ENCODE data around the gene SAP25. TPM values are rescaled to one million over a fixed set of nuclear protein-coding genes. Genes with fewer than 3 reads are reported as not detected.

The SAP25 gene
- total RNA-seq, 2 donors from 2014 or later: 5.8 to 6.3 TPM

DNA sequence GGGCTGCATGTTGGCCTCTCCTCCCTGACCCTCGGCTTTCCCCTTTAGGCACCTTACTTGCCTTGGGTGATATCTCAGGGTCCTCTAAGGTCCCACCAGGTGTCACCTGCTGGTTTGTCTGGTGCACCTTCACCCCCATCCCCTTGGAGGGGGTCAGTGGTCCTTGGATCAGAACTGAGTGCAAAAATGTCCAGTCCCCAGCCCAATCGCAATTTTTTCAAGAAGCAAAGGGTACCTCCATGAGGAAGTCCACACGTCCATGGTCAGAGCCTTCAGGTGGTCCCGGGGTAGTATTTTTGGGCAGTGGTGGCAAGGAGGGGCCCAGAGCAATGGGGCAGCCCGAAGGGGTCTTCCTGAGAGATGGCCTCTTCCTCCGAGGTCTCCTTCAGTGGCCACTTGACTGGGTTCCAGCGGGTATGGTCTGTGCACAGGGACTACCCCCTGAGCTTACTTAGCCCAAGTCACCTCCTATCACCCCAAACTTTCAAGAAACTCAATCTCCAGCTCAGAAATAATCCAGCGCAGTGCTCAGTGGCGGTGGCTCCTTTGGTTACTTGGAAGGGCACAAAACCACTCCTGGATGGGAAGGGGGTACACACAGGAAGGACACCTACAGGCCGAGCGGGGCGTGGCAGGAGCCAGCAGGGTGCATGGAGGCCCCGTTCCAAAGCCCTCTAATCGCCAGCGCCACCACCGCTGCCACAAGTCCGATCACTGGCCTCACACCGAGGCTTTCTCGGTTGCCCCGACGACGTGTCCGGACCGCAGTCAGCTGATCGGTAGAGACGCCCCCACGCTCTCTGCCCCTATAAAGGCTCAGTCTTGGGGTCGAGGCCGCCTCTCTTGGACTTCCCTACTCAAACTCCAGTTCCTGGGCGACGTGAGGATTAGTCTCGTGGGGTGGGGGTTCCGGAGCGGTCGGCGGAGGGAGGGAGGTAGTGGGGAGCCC is 4.5 kb downstream of the SAP25 start:
- H3K27ac Mint-ChIP-seq: peak overlapping the region; percentile 54
- peaks cover 6% of the 10 kb centered on the region for H3K36me3 Mint-ChIP-seq (ENCODE audit: low read depth)
- Histone ChIP-seq H3K9ac (ENCODE audit: extremely low read depth, low read length, poor library complexity, severe bottlenecking) (peak overlapping the region; percentile 59), H3K9me3 (ENCODE audit: control insufficient read depth, low read length) (no peaks in the 10 kb centered on the region), H3K36me3 (ENCODE audit: control insufficient read depth, insufficient read depth, low read length) (peaks cover 18% of the 10 kb centered on the region), H3K27me3 (ENCODE audit: control insufficient read depth, insufficient read depth, low read length, poor library complexity, severe bottlenecking) (no peaks in the 10 kb centered on the region), H3K27ac (ENCODE audit: low read depth, low read length) (no peak overlapping the region), H3K4me1 (ENCODE audit: control insufficient read depth, insufficient read depth, low read length) (peaks cover 4% of the 10 kb centered on the region), H3K4me3 (ENCODE audit: low read length) (peak overlapping the region; percentile 74)
- 28 to 37% methylated on average over 17 to 36 of the region's 36 CpGs for WGBS, 2 experiments (ENCODE audit: insufficient coverage in 1 of 2, insufficient read length in 1 of 2)
- peak; percentile 95 for DNase-seq
- H3K9me3 Mint-ChIP-seq: no peaks in the 10 kb centered on the region
- TF ChIP-seq, protein P1, sequence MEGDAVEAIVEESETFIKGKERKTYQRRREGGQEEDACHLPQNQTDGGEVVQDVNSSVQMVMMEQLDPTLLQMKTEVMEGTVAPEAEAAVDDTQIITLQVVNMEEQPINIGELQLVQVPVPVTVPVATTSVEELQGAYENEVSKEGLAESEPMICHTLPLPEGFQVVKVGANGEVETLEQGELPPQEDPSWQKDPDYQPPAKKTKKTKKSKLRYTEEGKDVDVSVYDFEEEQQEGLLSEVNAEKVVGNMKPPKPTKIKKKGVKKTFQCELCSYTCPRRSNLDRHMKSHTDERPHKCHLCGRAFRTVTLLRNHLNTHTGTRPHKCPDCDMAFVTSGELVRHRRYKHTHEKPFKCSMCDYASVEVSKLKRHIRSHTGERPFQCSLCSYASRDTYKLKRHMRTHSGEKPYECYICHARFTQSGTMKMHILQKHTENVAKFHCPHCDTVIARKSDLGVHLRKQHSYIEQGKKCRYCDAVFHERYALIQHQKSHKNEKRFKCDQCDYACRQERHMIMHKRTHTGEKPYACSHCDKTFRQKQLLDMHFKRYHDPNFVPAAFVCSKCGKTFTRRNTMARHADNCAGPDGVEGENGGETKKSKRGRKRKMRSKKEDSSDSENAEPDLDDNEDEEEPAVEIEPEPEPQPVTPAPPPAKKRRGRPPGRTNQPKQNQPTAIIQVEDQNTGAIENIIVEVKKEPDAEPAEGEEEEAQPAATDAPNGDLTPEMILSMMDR (conservative IDR thresholded peaks at IDR 0.05): peak; percentile 79
- no peaks in the 10 kb centered on the region for H3K27me3 Mint-ChIP-seq (ENCODE audit: insufficient read depth)
- H3K4me3 Mint-ChIP-seq: peak overlapping the region; percentile 56
- peaks cover 16% of the 10 kb centered on the region for H3K4me1 Mint-ChIP-seq

DNA sequence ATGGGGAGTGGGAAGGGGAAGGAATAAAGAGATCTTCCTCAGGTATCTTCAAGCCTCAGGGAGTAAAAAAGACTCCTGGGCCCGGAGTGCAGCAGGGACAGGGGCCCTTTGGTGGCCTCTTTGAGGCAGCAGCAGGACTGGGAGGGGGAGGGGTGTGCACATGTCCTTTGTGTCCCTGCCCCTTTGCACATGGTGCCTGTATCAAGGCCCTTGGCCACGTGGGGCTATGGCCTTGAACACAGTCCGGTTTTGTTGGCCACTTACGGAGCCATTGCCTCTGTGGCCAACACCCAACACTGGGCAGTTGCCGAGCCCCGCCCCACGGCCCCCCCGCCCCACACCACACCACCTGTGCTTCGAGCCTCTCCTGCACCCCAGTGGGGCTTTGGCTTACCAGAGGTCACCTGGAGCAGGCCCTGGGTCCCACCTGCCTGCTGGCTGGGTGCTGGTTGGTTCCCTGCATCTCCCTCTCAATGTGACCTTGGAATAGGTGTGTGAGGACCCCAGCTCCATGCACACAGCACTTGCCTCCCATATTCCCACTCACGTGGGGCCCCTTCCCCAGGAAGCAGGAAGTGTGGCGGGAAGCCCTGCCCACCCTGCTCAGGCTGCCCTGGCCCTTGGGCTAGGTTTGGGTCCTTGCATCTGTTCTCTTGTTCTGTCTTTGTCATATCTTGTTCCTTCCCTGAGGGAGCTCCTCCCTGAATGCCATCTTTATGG is 5.4 kb downstream of the SAP25 start:
- H3K27ac ChIP-seq (ENCODE audit: low read depth, low read length): no peak overlapping the region
- peak; percentile 51 for DNase-seq
- H3K4me1 Mint-ChIP-seq: peaks cover 16% of the 10 kb centered on the region
- H3K27me3 ChIP-seq (ENCODE audit: control insufficient read depth, insufficient read depth, low read length, poor library complexity, severe bottlenecking): no peaks in the 10 kb centered on the region
- no peak overlapping the region for H3K27ac Mint-ChIP-seq
- peaks cover 13% of the 10 kb centered on the region for H3K36me3 Mint-ChIP-seq (ENCODE audit: low read depth)
- no peak overlapping the region for H3K4me3 ChIP-seq (ENCODE audit: low read length)
- no peak overlapping the region for H3K4me3 Mint-ChIP-seq
- TF ChIP-seq, protein P1 (conservative IDR thresholded peaks at IDR 0.05): no peak
- no peaks in the 10 kb centered on the region for H3K9me3 Mint-ChIP-seq
- H3K27me3 Mint-ChIP-seq (ENCODE audit: insufficient read depth): no peaks in the 10 kb centered on the region
- H3K9ac ChIP-seq (ENCODE audit: extremely low read depth, low read length, poor library complexity, severe bottlenecking): no peak overlapping the region
- peaks cover 4% of the 10 kb centered on the region for H3K4me1 ChIP-seq (ENCODE audit: control insufficient read depth, insufficient read depth, low read length)
- H3K36me3 ChIP-seq (ENCODE audit: control insufficient read depth, insufficient read depth, low read length): peaks cover 27% of the 10 kb centered on the region
- WGBS, 2 experiments (ENCODE audit: insufficient coverage in 1 of 2, insufficient read length in 1 of 2): 90 to 97% methylated on average over 5 to 11 of the region's 11 CpGs
- no peaks in the 10 kb centered on the region for H3K9me3 ChIP-seq (ENCODE audit: control insufficient read depth, low read length)

DNA sequence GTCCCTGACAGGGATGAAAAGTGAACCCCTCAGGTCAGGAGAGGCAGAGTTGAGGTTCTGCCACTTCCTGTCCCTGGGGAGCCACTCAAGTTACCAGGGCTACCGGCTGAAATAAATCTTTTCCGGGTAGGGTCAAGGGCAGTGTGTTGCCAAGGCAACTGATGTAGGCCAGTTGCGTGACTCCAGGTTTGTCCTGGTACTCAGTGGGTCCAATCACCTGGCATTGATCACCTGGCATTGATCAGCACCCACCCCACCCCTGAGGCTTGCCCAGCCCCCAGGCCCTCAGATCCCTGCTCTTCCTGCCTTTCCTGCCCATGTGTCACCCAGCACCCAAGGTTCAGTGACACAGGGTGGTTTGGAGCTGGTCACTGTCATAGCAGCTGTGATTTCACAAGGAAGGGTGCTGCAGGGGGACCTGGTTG is 5.9 kb downstream of the SAP25 start:
- H3K9me3 ChIP-seq (ENCODE audit: control insufficient read depth, low read length): no peaks in the 10 kb centered on the region
- H3K4me1 ChIP-seq (ENCODE audit: control insufficient read depth, insufficient read depth, low read length): peaks cover 4% of the 10 kb centered on the region
- Mint-ChIP-seq H3K36me3 (ENCODE audit: low read depth) (peaks cover 18% of the 10 kb centered on the region), H3K9me3 (no peaks in the 10 kb centered on the region), H3K4me1 (peaks cover 16% of the 10 kb centered on the region), H3K27ac (no peak overlapping the region), H3K27me3 (ENCODE audit: insufficient read depth) (no peaks in the 10 kb centered on the region), H3K4me3 (no peak overlapping the region)
- 79 to 84% methylated on average over 3 of the region's 3 CpGs for WGBS, 2 experiments (ENCODE audit: insufficient coverage in 1 of 2, insufficient read length in 1 of 2)
- TF ChIP-seq, protein P1 (conservative IDR thresholded peaks at IDR 0.05): no peak
- no peak overlapping the region for H3K27ac ChIP-seq (ENCODE audit: low read depth, low read length)
- no peak for DNase-seq
- H3K27me3 ChIP-seq (ENCODE audit: control insufficient read depth, insufficient read depth, low read length, poor library complexity, severe bottlenecking): no peaks in the 10 kb centered on the region
- H3K4me3 ChIP-seq (ENCODE audit: low read length): no peak overlapping the region
- peaks cover 32% of the 10 kb centered on the region for H3K36me3 ChIP-seq (ENCODE audit: control insufficient read depth, insufficient read depth, low read length)
- H3K9ac ChIP-seq (ENCODE audit: extremely low read depth, low read length, poor library complexity, severe bottlenecking): no peak overlapping the region

Measured in endodermal cell (in vitro differentiated cells).